ENCODE results near the gene TEDC1. TPM values are rescaled to one million over a fixed set of nuclear protein-coding genes. Genes with fewer than 3 reads are reported as not detected.

TEDC1 gene
- total RNA-seq, 4 donors from 2014 or later, result 0.51 to 11.0 (median 9.4) TPM; not detected in 1

DNA sequence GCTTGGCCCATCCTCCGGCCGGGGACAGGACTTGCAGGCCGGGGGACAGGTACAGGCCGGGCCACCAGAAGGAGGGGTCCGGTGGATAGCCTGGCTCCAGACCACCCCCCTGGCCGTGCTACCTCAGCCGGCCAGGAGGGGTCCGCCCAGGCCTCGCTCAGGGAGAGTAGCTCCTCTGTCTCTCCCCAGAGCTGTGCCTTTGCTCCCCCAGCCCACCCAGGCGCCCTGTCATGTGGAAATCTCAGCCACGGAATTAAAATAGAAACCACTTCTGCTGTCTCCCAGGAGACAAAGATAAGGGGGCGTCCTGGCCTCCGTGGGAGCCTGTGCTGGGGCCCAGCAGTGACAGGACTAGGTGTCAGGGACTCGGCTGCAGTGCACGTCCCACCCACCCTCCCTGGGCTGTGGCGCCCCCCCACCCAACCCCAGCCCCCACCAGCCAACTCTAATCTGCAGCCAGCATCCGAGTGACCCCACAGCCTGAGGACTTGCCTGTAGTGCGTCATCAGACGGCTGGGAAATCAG lies 19.7 kb upstream of the TEDC1 start:
- no peaks in the 10 kb centered on the region for H3K9me3 ChIP-seq
- peak overlapping the region in 1 of 2 donors; percentile 34 for H3K27ac ChIP-seq
- H3K4me1 ChIP-seq, result peaks cover 0 to 36% of the 10 kb centered on the region in 2 donors
- no peak for DNase-seq
- TF ChIP-seq, protein P1, sequence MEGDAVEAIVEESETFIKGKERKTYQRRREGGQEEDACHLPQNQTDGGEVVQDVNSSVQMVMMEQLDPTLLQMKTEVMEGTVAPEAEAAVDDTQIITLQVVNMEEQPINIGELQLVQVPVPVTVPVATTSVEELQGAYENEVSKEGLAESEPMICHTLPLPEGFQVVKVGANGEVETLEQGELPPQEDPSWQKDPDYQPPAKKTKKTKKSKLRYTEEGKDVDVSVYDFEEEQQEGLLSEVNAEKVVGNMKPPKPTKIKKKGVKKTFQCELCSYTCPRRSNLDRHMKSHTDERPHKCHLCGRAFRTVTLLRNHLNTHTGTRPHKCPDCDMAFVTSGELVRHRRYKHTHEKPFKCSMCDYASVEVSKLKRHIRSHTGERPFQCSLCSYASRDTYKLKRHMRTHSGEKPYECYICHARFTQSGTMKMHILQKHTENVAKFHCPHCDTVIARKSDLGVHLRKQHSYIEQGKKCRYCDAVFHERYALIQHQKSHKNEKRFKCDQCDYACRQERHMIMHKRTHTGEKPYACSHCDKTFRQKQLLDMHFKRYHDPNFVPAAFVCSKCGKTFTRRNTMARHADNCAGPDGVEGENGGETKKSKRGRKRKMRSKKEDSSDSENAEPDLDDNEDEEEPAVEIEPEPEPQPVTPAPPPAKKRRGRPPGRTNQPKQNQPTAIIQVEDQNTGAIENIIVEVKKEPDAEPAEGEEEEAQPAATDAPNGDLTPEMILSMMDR (IDR thresholded peaks at IDR 0.05), result no peak
- TF ChIP-seq POLR2A (IDR thresholded peaks at IDR 0.05), result no peak
- H3K27me3 ChIP-seq, result no peaks in the 10 kb centered on the region
- intact Hi-C loops (cut with DNase I; ENCODE audit: low total_unique reads), result no loop called here
- H3K4me3 ChIP-seq, result no peak overlapping the region
- H3K36me3 ChIP-seq, result no peaks in the 10 kb centered on the region

DNA sequence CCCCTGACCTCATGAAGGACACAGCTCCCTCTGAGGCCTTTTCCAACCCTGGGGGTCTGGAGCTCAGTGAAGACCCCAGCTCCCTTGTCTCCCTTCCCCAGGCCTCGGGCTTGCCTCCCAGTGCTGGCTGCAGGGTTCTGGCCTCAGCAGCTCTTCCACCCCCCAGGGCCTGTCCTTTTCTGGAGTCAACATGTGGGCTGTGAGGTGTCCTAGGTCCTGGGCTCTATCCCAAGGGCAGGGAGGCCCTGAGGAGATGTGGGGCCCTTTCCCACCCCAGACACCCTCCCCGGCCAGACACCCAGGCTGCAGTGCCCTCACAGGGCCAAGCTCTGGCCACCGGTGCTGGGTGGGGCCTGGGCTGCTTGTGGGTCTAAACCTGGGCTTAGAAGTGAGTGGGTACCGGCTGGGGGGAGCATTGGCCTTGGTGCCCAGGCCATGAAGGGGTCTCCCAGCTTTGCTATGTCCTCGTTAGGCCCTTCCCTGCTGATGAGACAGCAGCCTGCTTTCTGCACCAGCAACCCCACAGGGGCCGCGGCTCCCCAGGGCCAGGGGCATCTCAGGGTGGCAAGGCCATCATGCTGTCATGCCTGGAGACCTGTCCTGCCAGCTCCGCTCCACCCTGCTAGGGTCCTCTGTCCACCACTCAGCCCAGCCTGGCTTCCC lies 19.1 kb upstream of the TEDC1 start:
- Histone ChIP-seq H3K4me1 (peaks cover 0 to 41% of the 10 kb centered on the region in 2 donors), H3K9me3 (no peaks in the 10 kb centered on the region), H3K27me3 (no peaks in the 10 kb centered on the region), H3K4me3 (no peak overlapping the region), H3K36me3 (no peaks in the 10 kb centered on the region), H3K27ac (peak overlapping the region; percentile 19 to 34)
- intact Hi-C loops (cut with DNase I; ENCODE audit: low total_unique reads), result no loop called here
- DNase-seq, result no peak
- no peak for TF ChIP-seq POLR2A (IDR thresholded peaks at IDR 0.05)
- TF ChIP-seq, protein P1 (IDR thresholded peaks at IDR 0.05), result no peak

DNA sequence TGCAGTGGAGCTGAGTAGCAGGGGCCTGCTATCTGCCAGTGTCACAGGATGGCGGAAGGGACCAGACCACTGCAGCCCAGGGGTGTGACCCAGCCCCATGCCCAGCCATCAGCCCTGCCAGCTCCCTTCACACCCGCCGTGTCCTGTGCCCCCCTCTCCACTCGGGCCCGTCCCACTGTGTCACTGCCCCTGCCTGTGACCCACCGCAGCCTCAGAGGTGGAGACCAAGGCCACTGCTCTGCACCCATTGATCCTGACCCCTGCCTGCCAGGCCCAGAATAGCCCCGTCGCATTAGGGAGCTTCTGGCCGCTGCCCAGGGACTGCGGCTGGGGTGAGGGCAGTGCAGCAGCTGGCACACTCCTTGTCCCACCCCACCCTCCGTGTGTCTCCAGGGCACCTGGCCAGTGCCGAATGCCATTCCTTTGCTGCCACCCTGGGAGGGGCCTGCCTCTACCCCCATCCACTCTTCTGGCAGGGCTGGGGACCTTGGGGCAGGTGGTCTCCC lies 18.5 kb upstream of the TEDC1 start:
- TF ChIP-seq, protein P1 (IDR thresholded peaks at IDR 0.05), result no peak
- no peak for TF ChIP-seq POLR2A (IDR thresholded peaks at IDR 0.05)
- peaks cover 0 to 41% of the 10 kb centered on the region in 2 donors for H3K4me1 ChIP-seq
- no peak for DNase-seq
- no peaks in the 10 kb centered on the region for H3K9me3 ChIP-seq
- no peaks in the 10 kb centered on the region for H3K36me3 ChIP-seq
- peak overlapping the region in 1 of 2 donors; percentile 19 for H3K27ac ChIP-seq
- H3K4me3 ChIP-seq, result no peak overlapping the region
- intact Hi-C loops (cut with DNase I; ENCODE audit: low total_unique reads), result no loop called here
- no peaks in the 10 kb centered on the region for H3K27me3 ChIP-seq

DNA sequence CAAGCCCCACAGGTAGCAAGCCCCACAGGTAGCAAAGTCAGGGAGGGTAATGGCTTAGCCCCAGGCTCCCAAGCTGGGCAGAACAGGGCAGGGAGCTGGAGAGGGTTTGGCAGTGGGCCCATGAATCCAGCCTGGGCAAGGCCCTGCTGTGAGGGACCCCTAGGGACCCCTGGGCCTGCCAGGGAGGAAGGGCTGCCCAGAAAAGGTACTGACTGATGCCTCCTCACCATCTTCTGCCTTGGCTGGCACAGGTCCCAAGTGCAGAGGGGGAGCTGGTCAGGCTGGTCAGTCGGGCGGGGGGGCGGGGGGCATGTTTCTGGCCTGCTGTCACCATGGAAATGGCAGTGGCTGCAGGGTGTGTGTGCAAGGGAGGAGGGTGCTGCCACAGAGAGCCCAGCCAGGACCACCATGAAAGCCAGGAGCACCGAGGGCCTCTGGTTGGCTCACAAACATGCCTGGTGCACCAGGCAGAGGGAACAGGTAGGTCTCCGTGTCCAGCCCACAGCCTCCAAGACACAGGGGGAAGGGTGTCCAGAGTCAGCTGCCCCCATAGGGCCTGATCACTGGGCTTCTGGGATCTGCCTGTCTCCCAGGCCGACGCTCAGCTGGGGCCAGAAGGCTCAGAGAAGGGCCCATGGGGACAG lies 17.9 kb upstream of the TEDC1 start:
- H3K4me3 ChIP-seq, result peak overlapping the region in 1 of 2 donors; percentile 57
- no peak for DNase-seq
- peak overlapping the region; percentile 72 to 79 for H3K27ac ChIP-seq
- no peaks in the 10 kb centered on the region for H3K36me3 ChIP-seq
- no peak for TF ChIP-seq POLR2A (IDR thresholded peaks at IDR 0.05)
- TF ChIP-seq, protein P1 (IDR thresholded peaks at IDR 0.05), result no peak
- H3K27me3 ChIP-seq, result no peaks in the 10 kb centered on the region
- no peaks in the 10 kb centered on the region for H3K9me3 ChIP-seq
- peaks cover 0 to 45% of the 10 kb centered on the region in 2 donors for H3K4me1 ChIP-seq
- intact Hi-C loops (cut with DNase I; ENCODE audit: low total_unique reads), result no loop called here
